OCI-LY7 (cell line): ENCODE data around the gene TBATA.

Experiments
- EZH2phosphoT487 ChIP-seq: fragments of 200-600 bp; sonication (generic); IDR thresholded peaks from 2 replicates; pipeline ENCODE4 v1.6.1; 2018; ENCODE audit warnings: low read depth, borderline replicate concordance, mild to moderate bottlenecking, mixed run types, antibody characterized with exemption, low read length, moderate library complexity, mixed read lengths
- TF ChIP-seq, protein P1 (sequence below): fragments of 200-600 bp; sonication (generic); conservative IDR thresholded peaks from 2 replicates; pipeline ENCODE4 v1.5.1; 2014; ENCODE audit warnings: mild to moderate bottlenecking, antibody characterized with exemption, low read length, moderate library complexity, mixed read lengths

GRCh38 chr10:70810967-70811366, 25.8 kb upstream of the TBATA start:
- TF ChIP-seq, protein P1, sequence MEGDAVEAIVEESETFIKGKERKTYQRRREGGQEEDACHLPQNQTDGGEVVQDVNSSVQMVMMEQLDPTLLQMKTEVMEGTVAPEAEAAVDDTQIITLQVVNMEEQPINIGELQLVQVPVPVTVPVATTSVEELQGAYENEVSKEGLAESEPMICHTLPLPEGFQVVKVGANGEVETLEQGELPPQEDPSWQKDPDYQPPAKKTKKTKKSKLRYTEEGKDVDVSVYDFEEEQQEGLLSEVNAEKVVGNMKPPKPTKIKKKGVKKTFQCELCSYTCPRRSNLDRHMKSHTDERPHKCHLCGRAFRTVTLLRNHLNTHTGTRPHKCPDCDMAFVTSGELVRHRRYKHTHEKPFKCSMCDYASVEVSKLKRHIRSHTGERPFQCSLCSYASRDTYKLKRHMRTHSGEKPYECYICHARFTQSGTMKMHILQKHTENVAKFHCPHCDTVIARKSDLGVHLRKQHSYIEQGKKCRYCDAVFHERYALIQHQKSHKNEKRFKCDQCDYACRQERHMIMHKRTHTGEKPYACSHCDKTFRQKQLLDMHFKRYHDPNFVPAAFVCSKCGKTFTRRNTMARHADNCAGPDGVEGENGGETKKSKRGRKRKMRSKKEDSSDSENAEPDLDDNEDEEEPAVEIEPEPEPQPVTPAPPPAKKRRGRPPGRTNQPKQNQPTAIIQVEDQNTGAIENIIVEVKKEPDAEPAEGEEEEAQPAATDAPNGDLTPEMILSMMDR, result no peak
- no peak for TF ChIP-seq EZH2phosphoT487
